K562 (cell line): Measurements from ENCODE around the gene DOCK6. TPM values are rescaled to one million over a fixed set of nuclear protein-coding genes. Genes with fewer than 3 reads are reported as not detected.

ENCODE experiments used
- CBX3 ChIP-seq, 2 experiments: IDR thresholded peaks; 1 replicate in 1 of 2; 2 replicates in 1 of 2; pipeline ENCODE4 v1.6.1; 2012; ENCODE audit warnings: inconsistent platforms in 2 of 2, low read length in 2 of 2, borderline replicate concordance in 1 of 2, control low read depth in 1 of 2
- ELF4 ChIP-seq: fragments of 450-650 bp; formaldehyde crosslinking; IDR thresholded peaks from 2 replicates; pipeline ENCODE4 v1.4.0; 2022; ENCODE audit warnings: missing genetic modification characterization
- FOXA3 ChIP-seq, 2 experiments: fragments of 450-650 bp in 1 of 2; sonication (generic) in 1 of 2; formaldehyde crosslinking; IDR thresholded peaks in 1 of 2; conservative IDR thresholded peaks in 1 of 2; 2 replicates each; pipeline versions ENCODE4 v1.4.0 to v1.8.0; 2020 to 2022; ENCODE audit warnings: mild to moderate bottlenecking in 2 of 2, missing genetic modification reagents in 1 of 2
- HMG20A ChIP-seq: fragments of 450-650 bp; formaldehyde crosslinking; conservative IDR thresholded peaks from 2 replicates; pipeline ENCODE4 v1.4.0; 2020; ENCODE audit warnings: mild to moderate bottlenecking, mixed read lengths
- MAZ ChIP-seq, 2 experiments: fragments of 450-650 bp in 1 of 2; sonication (generic) in 1 of 2; formaldehyde crosslinking; IDR thresholded peaks in 1 of 2; conservative IDR thresholded peaks in 1 of 2; 2 replicates each; pipeline versions ENCODE4 v1.4.0 to v1.5.0; 2020; ENCODE audit warnings: mild to moderate bottlenecking in 1 of 2, missing genetic modification reagents in 1 of 2
- MYBL2 ChIP-seq, 2 experiments: fragments of 450-650 bp in 1 of 2; sonication (generic) in 1 of 2; formaldehyde crosslinking in 1 of 2; IDR thresholded peaks; 2 replicates each; pipeline versions ENCODE4 v1.6.1 to v1.8.1; 2017 to 2022; ENCODE audit warnings: borderline replicate concordance in 1 of 2, inconsistent platforms in 1 of 2, low read depth in 1 of 2, mild to moderate bottlenecking in 1 of 2, missing genetic modification reagents in 1 of 2, moderate library complexity in 1 of 2
- SMARCB1 ChIP-seq: IDR thresholded peaks from 2 replicates; pipeline ENCODE4 v1.6.1; 2011; ENCODE audit warnings: improper control_type of control experiment, low read depth; ENCODE audit not compliant: insufficient read length
- SPI1 ChIP-seq: IDR thresholded peaks from 2 replicates; pipeline ENCODE4 v1.6.1; 2011; ENCODE audit warnings: low read depth, low read length, control low read depth, borderline replicate concordance
- ZKSCAN8 ChIP-seq: fragments of 200-800 bp; sonication (Bioruptor generic); IDR thresholded peaks from 2 replicates; pipeline ENCODE4 v1.6.1; 2016; ENCODE audit warnings: missing genetic modification characterization, missing compliant biosample characterization
- ZNF165 ChIP-seq: fragments of 250-450 bp; sonication (Bioruptor Pico); IDR thresholded peaks from 2 replicates; pipeline ENCODE4 v1.4.0; 2020; ENCODE audit warnings: borderline replicate concordance
- ZNF707 ChIP-seq: fragments of 250-450 bp; sonication (Bioruptor Pico); conservative IDR thresholded peaks from 2 replicates; pipeline ENCODE4 v1.8.0; 2022; ENCODE audit warnings: inconsistent platforms, mild to moderate bottlenecking, moderate library complexity
- polyA plus RNA-seq, 8 experiments: library from polyadenylated mRNA; depleted of rRNA in 4 of 8; stranded (reverse) in 5 of 8; unstranded in 3 of 8; fragments of >200 nt; fragmentation: Nextera tagmentation in 2 of 8; fragmentation: Illumina TruSeq in 1 of 8; extraction: Ambion mirVana in 2 of 8; extraction: Trizol in 1 of 8; gene quantifications; 2 replicates each; pipeline versions ENCODE4 v1.2.1 to v1.2.3, GENCODE V29; 2011 to 2014; ENCODE audit warnings: inconsistent platforms in 1 of 8, missing spikeins in 1 of 8
- total RNA-seq, 7 experiments: library from RNA; depleted of rRNA in 6 of 7; stranded (reverse); fragments of >200 nt in 6 of 7; fragmentation: Illumina TruSeq in 2 of 7; extraction: Trizol in 2 of 7; gene quantifications; 2 replicates each; pipeline versions ENCODE4 v1.2.1 to v1.2.3, GENCODE V29; 2011 to 2021; ENCODE audit warnings: low replicate concordance in 1 of 7
- TF ChIP-seq, protein P1 (sequence below): fragments of 250-450 bp; sonication (Bioruptor Pico); IDR thresholded peaks from 2 replicates; pipeline ENCODE4 v1.4.0; 2020; ENCODE audit warnings: borderline replicate concordance
- TF ChIP-seq, protein P2 (sequence below): sonication (generic); formaldehyde crosslinking; IDR thresholded peaks from 2 replicates; pipeline ENCODE4 v1.8.1; 2023; ENCODE audit warnings: mild to moderate bottlenecking, missing genetic modification reagents
- TF ChIP-seq, protein P3 (sequence below): fragments of 150-350 bp; conservative IDR thresholded peaks from 2 replicates; pipeline ENCODE4 v1.6.1; 2014; ENCODE audit warnings: low read length
- TF ChIP-seq, protein P4 (sequence below): fragments of 450-650 bp; formaldehyde crosslinking; IDR thresholded peaks from 2 replicates; pipeline ENCODE4 v1.4.0; 2022; ENCODE audit warnings: missing genetic modification characterization

The DOCK6 gene
- total and polyA plus RNA-seq, 9 of the 15 experiments (the other 6 are each of a cell fraction or from before 2014, with no cell fraction given): 0.35 to 19.3 (median 3.8) TPM

DNA sequence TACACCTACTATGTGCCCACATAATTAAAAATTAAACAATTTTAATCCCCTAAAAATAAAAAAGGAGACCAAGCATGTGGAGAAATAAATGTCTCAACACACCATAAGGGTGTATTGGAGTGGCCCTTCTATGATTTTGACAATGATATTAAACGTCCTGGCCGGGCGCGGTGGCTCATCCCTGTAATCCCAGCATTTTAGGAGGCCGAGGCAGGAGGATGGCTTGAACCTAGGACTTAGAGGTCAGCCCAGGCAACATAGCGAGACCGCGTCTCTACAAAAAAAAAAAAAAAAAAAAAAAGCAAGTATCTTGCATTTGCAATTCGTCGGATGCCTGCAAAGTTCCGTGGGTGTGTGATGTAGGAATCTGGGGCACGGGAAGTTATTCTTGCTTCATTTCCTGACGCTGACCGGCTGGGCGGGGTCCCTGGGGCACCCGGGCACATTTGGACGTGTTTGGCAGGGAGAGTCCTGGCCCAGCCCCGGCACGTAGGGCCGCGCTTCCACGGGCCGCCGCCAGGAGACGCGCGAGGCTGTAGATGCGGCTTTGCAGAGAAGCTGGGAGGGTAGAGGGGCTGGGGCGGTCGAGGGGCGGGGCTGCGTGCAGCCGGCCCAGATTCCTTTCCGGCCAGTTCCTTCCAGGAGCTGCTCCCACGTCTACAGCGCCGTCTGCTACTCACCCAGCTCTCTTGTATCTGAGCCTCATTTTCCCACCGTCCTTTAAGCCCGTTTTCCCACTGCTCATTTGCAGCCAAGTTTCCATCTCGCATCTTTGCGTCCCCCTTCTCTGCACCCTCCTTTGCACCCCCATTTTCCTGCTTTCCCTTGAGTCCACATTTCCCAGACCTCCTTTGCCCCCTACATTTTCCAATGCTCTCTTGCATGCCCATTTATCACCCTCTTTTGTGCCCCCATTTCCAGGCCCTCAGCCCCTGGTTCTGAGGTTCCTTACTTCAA lies 31.4 kb upstream of the DOCK6 start (continued):
- TF ChIP-seq SMARCB1 (no peak), SPI1 (0 out of 2 replicates have a peak, but pooled peaks have one; percentile 5), HMG20A (no peak), ZNF707 (CRISPR knock-in tag) (no peak), MAZ (CRISPR knock-in tag; conservative IDR thresholded peaks at IDR 0.05 in 1 of 2, IDR thresholded peaks at IDR 0.05 in 1 of 2) (peak; percentile 89 to 96), MYBL2 (IDR thresholded peaks at IDR 0.05; ENCODE audit: low read depth) (no peak), MYBL2 (CRISPR knock-in tag; IDR thresholded peaks at IDR 0.05; ENCODE audit: borderline replicate concordance) (no peak), CBX3 (IDR thresholded peaks at IDR 0.05; ENCODE audit: borderline replicate concordance in 1 of 2, low read length in 2 of 2) (no peak), ZNF165 (no peak), FOXA3 (CRISPR knock-in tag; conservative IDR thresholded peaks at IDR 0.05 in 1 of 2, IDR thresholded peaks at IDR 0.05 in 1 of 2) (no peak), ZKSCAN8 (CRISPR knock-in tag) (no peak), ELF4 (CRISPR knock-in tag) (no peak)
- TF ChIP-seq, protein P1, sequence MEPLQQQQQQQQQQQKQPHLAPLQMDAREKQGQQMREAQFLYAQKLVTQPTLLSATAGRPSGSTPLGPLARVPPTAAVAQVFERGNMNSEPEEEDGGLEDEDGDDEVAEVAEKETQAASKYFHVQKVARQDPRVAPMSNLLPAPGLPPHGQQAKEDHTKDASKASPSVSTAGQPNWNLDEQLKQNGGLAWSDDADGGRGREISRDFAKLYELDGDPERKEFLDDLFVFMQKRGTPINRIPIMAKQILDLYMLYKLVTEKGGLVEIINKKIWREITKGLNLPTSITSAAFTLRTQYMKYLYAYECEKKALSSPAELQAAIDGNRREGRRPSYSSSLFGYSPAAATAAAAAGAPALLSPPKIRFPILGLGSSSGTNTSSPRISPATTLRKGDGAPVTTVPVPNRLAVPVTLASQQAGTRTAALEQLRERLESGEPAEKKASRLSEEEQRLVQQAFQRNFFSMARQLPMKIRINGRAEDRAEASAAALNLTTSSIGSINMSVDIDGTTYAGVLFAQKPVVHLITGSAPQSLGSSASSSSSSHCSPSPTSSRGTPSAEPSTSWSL: no peak
- TF ChIP-seq, protein P2, sequence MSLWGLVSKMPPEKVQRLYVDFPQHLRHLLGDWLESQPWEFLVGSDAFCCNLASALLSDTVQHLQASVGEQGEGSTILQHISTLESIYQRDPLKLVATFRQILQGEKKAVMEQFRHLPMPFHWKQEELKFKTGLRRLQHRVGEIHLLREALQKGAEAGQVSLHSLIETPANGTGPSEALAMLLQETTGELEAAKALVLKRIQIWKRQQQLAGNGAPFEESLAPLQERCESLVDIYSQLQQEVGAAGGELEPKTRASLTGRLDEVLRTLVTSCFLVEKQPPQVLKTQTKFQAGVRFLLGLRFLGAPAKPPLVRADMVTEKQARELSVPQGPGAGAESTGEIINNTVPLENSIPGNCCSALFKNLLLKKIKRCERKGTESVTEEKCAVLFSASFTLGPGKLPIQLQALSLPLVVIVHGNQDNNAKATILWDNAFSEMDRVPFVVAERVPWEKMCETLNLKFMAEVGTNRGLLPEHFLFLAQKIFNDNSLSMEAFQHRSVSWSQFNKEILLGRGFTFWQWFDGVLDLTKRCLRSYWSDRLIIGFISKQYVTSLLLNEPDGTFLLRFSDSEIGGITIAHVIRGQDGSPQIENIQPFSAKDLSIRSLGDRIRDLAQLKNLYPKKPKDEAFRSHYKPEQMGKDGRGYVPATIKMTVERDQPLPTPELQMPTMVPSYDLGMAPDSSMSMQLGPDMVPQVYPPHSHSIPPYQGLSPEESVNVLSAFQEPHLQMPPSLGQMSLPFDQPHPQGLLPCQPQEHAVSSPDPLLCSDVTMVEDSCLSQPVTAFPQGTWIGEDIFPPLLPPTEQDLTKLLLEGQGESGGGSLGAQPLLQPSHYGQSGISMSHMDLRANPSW (CRISPR knock-in tag): peak; percentile 69; the same call in 1 of the 2 replicates
- TF ChIP-seq, protein P3, sequence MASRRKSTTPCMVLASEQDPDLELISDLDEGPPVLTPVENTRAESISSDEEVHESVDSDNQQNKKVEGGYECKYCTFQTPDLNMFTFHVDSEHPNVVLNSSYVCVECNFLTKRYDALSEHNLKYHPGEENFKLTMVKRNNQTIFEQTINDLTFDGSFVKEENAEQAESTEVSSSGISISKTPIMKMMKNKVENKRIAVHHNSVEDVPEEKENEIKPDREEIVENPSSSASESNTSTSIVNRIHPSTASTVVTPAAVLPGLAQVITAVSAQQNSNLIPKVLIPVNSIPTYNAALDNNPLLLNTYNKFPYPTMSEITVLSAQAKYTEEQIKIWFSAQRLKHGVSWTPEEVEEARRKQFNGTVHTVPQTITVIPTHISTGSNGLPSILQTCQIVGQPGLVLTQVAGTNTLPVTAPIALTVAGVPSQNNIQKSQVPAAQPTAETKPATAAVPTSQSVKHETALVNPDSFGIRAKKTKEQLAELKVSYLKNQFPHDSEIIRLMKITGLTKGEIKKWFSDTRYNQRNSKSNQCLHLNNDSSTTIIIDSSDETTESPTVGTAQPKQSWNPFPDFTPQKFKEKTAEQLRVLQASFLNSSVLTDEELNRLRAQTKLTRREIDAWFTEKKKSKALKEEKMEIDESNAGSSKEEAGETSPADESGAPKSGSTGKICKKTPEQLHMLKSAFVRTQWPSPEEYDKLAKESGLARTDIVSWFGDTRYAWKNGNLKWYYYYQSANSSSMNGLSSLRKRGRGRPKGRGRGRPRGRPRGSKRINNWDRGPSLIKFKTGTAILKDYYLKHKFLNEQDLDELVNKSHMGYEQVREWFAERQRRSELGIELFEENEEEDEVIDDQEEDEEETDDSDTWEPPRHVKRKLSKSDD: no peak
- TF ChIP-seq, protein P4, sequence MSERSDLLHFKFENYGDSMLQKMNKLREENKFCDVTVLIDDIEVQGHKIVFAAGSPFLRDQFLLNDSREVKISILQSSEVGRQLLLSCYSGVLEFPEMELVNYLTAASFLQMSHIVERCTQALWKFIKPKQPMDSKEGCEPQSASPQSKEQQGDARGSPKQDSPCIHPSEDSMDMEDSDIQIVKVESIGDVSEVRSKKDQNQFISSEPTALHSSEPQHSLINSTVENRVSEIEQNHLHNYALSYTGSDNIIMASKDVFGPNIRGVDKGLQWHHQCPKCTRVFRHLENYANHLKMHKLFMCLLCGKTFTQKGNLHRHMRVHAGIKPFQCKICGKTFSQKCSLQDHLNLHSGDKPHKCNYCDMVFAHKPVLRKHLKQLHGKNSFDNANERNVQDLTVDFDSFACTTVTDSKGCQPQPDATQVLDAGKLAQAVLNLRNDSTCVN: no peak
